Calu3 (cell line): ENCODE measurements around the gene POLN. TPM values are rescaled to one million over a fixed set of nuclear protein-coding genes. Genes with fewer than 3 reads are reported as not detected.

Experiments
- BruUV-seq: library from RNA; stranded (reverse); fragments of 400-500 nt; replicated peaks from 2 replicates; lab custom pipeline; 2021; lab: Mats Ljungman, UMichigan
- CTCF ChIA-PET: fragments of 300-600 bp; sonication (Branson Sonifier 250); formaldehyde crosslinking; loops from one replicate; lab custom pipeline; 2022; ENCODE audit warnings: antibody characterized with exemption; lab: Charles Lee
- DNase-seq: peaks from one replicate; pipeline ENCODE4 v3.0.0; 2022
- H3K27ac Mint-ChIP-seq: one replicate; pipeline ENCODE4 v1.8.0; 2022; ENCODE audit warnings: mixed read lengths; ENCODE audit not compliant: unreplicated experiment
- H3K27me3 Mint-ChIP-seq: one replicate; pipeline ENCODE4 v1.8.0; 2022; ENCODE audit warnings: mixed read lengths; ENCODE audit not compliant: unreplicated experiment
- H3K36me3 Mint-ChIP-seq: one replicate; pipeline ENCODE4 v1.8.0; 2022; ENCODE audit warnings: mild to moderate bottlenecking, moderate library complexity, mixed read lengths; ENCODE audit not compliant: insufficient read depth, unreplicated experiment
- H3K4me1 Mint-ChIP-seq: one replicate; pipeline ENCODE4 v1.8.0; 2022; ENCODE audit warnings: mild to moderate bottlenecking, low read depth, mixed read lengths; ENCODE audit not compliant: unreplicated experiment
- H3K4me3 Mint-ChIP-seq: one replicate; pipeline ENCODE4 v1.8.0; 2022; ENCODE audit warnings: mild to moderate bottlenecking, low read depth, moderate library complexity, mixed read lengths; ENCODE audit not compliant: unreplicated experiment
- H3K9me3 Mint-ChIP-seq: one replicate; pipeline ENCODE4 v1.8.0; 2022; ENCODE audit warnings: low read depth, mixed read lengths; ENCODE audit not compliant: unreplicated experiment
- CTCF ChIP-seq: fragments of 200-600 bp; IDR thresholded peaks from one replicate; pipeline ENCODE4 v1.8.0; 2022; ENCODE audit warnings: antibody characterized with exemption; ENCODE audit not compliant: unreplicated experiment
- intact Hi-C: fragments of 100-400 bp; cut with micrococcal nuclease; formaldehyde crosslinking; loops from one replicate; pipeline ENCODE4 v1.10.0; 2022; ENCODE audit not compliant: unreplicated experiment
- total RNA-seq: library from RNA; stranded (reverse); gene quantifications from 2 replicates; pipeline ENCODE4 v1.2.3, GENCODE V29; 2022

POLN gene
- total RNA-seq, 1 experiment from 2014 or later = 4.1 TPM

DNA sequence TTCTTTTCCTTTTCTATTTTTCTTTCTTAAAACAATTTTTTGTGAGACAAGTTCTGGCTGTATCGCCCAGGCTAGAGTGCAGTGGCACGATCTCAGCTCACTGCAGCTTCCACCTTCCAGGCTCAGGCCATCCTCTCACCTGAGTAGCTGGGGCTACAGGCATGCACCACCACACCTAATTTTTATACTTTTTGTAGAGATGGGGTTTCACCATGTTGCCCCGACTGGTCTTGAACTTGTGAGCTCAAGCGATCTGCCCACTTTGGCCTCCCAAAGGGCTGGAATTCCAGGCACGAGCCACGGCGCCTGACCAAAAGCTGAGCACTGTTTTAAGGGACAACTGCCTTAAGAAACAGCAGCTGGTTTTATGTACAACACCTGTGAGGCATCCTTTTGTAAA, 192.1 kb downstream of the POLN start:
- H3K27ac Mint-ChIP-seq = no peak overlapping the region
- H3K9me3 Mint-ChIP-seq = no peaks in the 10 kb centered on the region
- no peaks in the 10 kb centered on the region for H3K36me3 Mint-ChIP-seq
- H3K4me3 Mint-ChIP-seq = no peak overlapping the region
- intact Hi-C loops = no loop called here
- H3K27me3 Mint-ChIP-seq = no peaks in the 10 kb centered on the region
- no peak for TF ChIP-seq CTCF
- no peaks in the 10 kb centered on the region for H3K4me1 Mint-ChIP-seq
- CTCF ChIA-PET = interaction anchor here (0.6 kb wide), 1 partner anchor 101 kb away, joined by 8 read pairs; no protein-coding TSS in a partner anchor
- no TSS peak for BruUV-seq
- no peak for DNase-seq

- TF ChIP-seq CTCF = no peak
- Mint-ChIP-seq H3K27ac (no peak overlapping the region), H3K27me3 (no peaks in the 10 kb centered on the region), H3K9me3 (no peaks in the 10 kb centered on the region), H3K4me1 (no peaks in the 10 kb centered on the region), H3K36me3 (no peaks in the 10 kb centered on the region), H3K4me3 (no peak overlapping the region)
- CTCF ChIA-PET = no interaction called here
- intact Hi-C loops = no loop called here
- no peak for DNase-seq
- no TSS peak for BruUV-seq
Measured at GRCh38 chr4:2049381-2049780, 192.5 kb downstream of the POLN start.

DNA sequence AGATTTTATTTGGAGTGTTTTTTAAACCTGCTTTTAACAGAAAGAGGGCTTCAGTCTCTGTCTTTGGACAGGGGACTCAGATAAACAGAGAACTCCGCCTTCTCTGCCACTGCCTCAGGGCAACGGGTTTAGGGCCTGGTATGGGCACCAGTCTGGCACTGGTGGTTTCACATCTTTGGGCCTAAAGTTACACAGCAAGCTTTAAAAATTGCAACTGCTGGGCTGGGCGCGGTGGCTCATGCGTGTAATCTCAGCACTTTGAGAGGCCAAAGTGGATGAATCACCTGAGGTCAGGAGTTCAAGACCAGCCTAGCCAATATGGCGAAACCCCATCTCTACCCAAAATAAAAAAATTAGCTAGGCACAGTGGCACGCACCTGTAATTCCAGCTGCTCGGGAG, 193.1 kb downstream of the POLN start:
- intact Hi-C loops = no loop called here
- BruUV-seq = no TSS peak
- no peak overlapping the region for H3K27ac Mint-ChIP-seq
- no peaks in the 10 kb centered on the region for H3K27me3 Mint-ChIP-seq
- DNase-seq = no peak
- no peaks in the 10 kb centered on the region for H3K4me1 Mint-ChIP-seq
- CTCF ChIA-PET = no interaction called here
- H3K4me3 Mint-ChIP-seq = no peak overlapping the region
- TF ChIP-seq CTCF = no peak
- H3K9me3 Mint-ChIP-seq = no peaks in the 10 kb centered on the region
- H3K36me3 Mint-ChIP-seq = no peaks in the 10 kb centered on the region

DNA sequence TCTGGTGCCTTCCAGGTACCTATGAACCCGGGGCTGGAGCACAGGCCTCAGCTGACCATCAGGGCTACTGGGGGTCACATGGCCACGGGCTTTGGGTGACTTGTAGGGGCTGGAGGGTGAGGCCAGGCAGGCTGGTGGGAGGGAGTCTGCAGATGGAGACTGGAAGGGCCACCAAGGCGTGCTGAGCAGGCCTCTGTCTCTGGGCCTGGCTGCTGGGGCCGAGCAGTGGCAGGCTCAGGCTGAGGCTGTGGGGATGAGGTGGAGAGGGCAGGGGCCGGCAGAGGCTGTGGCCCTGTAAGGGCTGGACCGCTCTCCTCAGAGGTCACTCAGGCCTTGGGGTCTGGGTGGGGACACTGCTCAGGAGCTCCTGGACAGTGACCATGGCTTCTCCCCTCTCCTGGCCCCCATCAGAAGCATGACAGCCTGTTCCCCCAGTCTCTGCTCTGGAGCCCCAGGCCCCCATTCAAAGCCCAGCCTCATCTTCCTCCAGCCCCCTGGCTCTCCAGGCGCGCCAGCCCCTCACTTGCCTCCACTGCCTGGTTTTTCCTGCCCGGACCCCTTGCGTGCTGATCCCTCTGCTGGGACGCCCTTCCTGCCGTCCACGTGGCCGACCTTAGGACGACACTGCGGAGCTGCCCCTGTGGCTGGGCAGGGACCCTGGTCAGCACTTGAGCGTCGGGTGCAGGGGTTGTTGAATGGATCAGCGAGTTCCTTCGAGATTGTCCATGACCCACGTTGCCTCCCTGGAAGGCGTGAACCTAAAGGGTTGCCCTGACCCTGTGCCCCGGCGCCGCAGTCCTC, 193.9 kb downstream of the POLN start:
- no peaks in the 10 kb centered on the region for H3K27me3 Mint-ChIP-seq
- DNase-seq = no peak
- H3K36me3 Mint-ChIP-seq = peaks cover under 1% of the 10 kb centered on the region
- TF ChIP-seq CTCF = no peak
- no peaks in the 10 kb centered on the region for H3K9me3 Mint-ChIP-seq
- no peak overlapping the region for H3K27ac Mint-ChIP-seq
- no peaks in the 10 kb centered on the region for H3K4me1 Mint-ChIP-seq
- BruUV-seq = no TSS peak
- intact Hi-C loops = no loop called here
- CTCF ChIA-PET = no interaction called here
- H3K4me3 Mint-ChIP-seq = no peak overlapping the region
